HepG2 (cell line): ENCODE data around the gene CACNA1D. TPM values are rescaled to one million over a fixed set of nuclear protein-coding genes. Genes with fewer than 3 reads are reported as not detected.

Experiments used
- ATF6 ChIP-seq: sonication (generic); formaldehyde crosslinking; conservative IDR thresholded peaks from 2 replicates; pipeline ENCODE4 v1.4.0; 2020; ENCODE audit warnings: missing genetic modification reagents
- NFE2 ChIP-seq: sonication (generic); formaldehyde crosslinking; IDR thresholded peaks from 2 replicates; pipeline ENCODE4 v1.4.0; 2020; ENCODE audit warnings: missing genetic modification reagents
- ONECUT2 ChIP-seq: sonication (generic); formaldehyde crosslinking; IDR thresholded peaks from 2 replicates; pipeline ENCODE4 v1.4.0; 2020; ENCODE audit warnings: missing genetic modification reagents
- ZNF44 ChIP-seq: sonication (generic); formaldehyde crosslinking; IDR thresholded peaks from 2 replicates; pipeline ENCODE4 v1.5.1; 2020; ENCODE audit warnings: mild to moderate bottlenecking, missing genetic modification reagents
- ZNF446 ChIP-seq: sonication (generic); formaldehyde crosslinking; IDR thresholded peaks from 2 replicates; pipeline ENCODE4 v1.5.0; 2020; ENCODE audit warnings: mild to moderate bottlenecking, missing genetic modification reagents
- polyA plus RNA-seq, 8 experiments: library from polyadenylated mRNA; depleted of rRNA in 3 of 8; stranded (reverse) in 7 of 8; unstranded in 1 of 8; fragments of >200 nt; fragmentation: Illumina TruSeq in 4 of 8; extraction: Trizol in 4 of 8; gene quantifications; 2 replicates each; pipeline versions ENCODE4 v1.2.1 to v1.2.3, GENCODE V29; 2011 to 2016; ENCODE audit warnings: low read depth in 4 of 8, missing spikeins in 1 of 8, mixed read lengths in 1 of 8; ENCODE audit not compliant: insufficient read depth in 1 of 8
- total RNA-seq, 5 experiments: library from RNA; depleted of rRNA; stranded (reverse); fragments of >200 nt; fragmentation: Illumina TruSeq; extraction: Trizol; gene quantifications; 2 replicates each; pipeline ENCODE4 v1.2.3, GENCODE V29; 2016; ENCODE audit warnings: low read depth in 1 of 5
- TF ChIP-seq, protein P1 (sequence below): sonication (generic); formaldehyde crosslinking; IDR thresholded peaks from 2 replicates; pipeline ENCODE4 v1.9.0; 2021; ENCODE audit warnings: mild to moderate bottlenecking, missing genetic modification reagents

Gene CACNA1D
- total and polyA plus RNA-seq, 2 of the 13 experiments (the other 11 are each of a cell fraction or from before 2014, with no cell fraction given), result 0.26 to 0.38 TPM

GRCh38 chr3:53673722-53674350 is 179.4 kb downstream of the CACNA1D start (continued):
- no peak for TF ChIP-seq ATF6 (CRISPR knock-in tag)
- TF ChIP-seq, protein P1, sequence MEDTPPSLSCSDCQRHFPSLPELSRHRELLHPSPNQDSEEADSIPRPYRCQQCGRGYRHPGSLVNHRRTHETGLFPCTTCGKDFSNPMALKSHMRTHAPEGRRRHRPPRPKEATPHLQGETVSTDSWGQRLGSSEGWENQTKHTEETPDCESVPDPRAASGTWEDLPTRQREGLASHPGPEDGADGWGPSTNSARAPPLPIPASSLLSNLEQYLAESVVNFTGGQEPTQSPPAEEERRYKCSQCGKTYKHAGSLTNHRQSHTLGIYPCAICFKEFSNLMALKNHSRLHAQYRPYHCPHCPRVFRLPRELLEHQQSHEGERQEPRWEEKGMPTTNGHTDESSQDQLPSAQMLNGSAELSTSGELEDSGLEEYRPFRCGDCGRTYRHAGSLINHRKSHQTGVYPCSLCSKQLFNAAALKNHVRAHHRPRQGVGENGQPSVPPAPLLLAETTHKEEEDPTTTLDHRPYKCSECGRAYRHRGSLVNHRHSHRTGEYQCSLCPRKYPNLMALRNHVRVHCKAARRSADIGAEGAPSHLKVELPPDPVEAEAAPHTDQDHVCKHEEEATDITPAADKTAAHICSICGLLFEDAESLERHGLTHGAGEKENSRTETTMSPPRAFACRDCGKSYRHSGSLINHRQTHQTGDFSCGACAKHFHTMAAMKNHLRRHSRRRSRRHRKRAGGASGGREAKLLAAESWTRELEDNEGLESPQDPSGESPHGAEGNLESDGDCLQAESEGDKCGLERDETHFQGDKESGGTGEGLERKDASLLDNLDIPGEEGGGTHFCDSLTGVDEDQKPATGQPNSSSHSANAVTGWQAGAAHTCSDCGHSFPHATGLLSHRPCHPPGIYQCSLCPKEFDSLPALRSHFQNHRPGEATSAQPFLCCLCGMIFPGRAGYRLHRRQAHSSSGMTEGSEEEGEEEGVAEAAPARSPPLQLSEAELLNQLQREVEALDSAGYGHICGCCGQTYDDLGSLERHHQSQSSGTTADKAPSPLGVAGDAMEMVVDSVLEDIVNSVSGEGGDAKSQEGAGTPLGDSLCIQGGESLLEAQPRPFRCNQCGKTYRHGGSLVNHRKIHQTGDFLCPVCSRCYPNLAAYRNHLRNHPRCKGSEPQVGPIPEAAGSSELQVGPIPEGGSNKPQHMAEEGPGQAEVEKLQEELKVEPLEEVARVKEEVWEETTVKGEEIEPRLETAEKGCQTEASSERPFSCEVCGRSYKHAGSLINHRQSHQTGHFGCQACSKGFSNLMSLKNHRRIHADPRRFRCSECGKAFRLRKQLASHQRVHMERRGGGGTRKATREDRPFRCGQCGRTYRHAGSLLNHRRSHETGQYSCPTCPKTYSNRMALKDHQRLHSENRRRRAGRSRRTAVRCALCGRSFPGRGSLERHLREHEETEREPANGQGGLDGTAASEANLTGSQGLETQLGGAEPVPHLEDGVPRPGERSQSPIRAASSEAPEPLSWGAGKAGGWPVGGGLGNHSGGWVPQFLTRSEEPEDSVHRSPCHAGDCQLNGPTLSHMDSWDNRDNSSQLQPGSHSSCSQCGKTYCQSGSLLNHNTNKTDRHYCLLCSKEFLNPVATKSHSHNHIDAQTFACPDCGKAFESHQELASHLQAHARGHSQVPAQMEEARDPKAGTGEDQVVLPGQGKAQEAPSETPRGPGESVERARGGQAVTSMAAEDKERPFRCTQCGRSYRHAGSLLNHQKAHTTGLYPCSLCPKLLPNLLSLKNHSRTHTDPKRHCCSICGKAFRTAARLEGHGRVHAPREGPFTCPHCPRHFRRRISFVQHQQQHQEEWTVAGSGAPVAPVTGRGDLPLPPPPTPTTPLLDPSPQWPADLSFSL (CRISPR knock-in tag), result no peak
- TF ChIP-seq ONECUT2, result no peak
- no peak for TF ChIP-seq ZNF446 (CRISPR knock-in tag)
- TF ChIP-seq ZNF44 (CRISPR knock-in tag), result no peak
- no peak for TF ChIP-seq NFE2 (CRISPR knock-in tag)
